ENCODE measurements around the gene PI4KB.

PI4KB gene

GRCh38 chr1:151311011-151311410 is 16.2 kb downstream of the PI4KB start:
- DNase-seq = no peak

GRCh38 chr1:151309811-151310323 is 17.3 kb downstream of the PI4KB start:
- no peak for DNase-seq

GRCh38 chr1:151294742-151295462 is 32.3 kb downstream of the PI4KB start:
- no peak for DNase-seq

- no peak for DNase-seq
Measured at GRCh38 chr1:151293093-151293492, 34.1 kb downstream of the PI4KB start.

- DNase-seq = no peak
Measured at GRCh38 chr1:151292207-151293030, 34.8 kb downstream of the PI4KB start.

- DNase-seq = no peak
Measured at GRCh38 chr1:151290709-151291303, 36.4 kb downstream of the PI4KB start.

GRCh38 chr1:151289991-151290708 is 37.1 kb downstream of the PI4KB start:
- DNase-seq = no peak

GRCh38 chr1:151289080-151289935 is 37.9 kb downstream of the PI4KB start:
- DNase-seq = no peak

- DNase-seq = no peak
Measured at GRCh38 chr1:151288502-151288901, 38.7 kb downstream of the PI4KB start.

GRCh38 chr1:151287767-151288500 is 39.3 kb downstream of the PI4KB start:
- no peak for DNase-seq

- no peak for DNase-seq
Measured at GRCh38 chr1:151287341-151287699, 39.9 kb downstream of the PI4KB start.

GRCh38 chr1:151286619-151287340 is 40.4 kb downstream of the PI4KB start:
- no peak for DNase-seq

- no peak for DNase-seq
Measured at GRCh38 chr1:151284013-151284577, 43.1 kb downstream of the PI4KB start.

- DNase-seq = no peak
Measured at GRCh38 chr1:151282883-151283725, 44.1 kb downstream of the PI4KB start.

GRCh38 chr1:151281969-151282882 is 45.0 kb downstream of the PI4KB start, which contains the start of gene ZNF687:
ZNF687 (plus strand) TSS chr1:151282299; CDS start chr1:151286292, 3,993 bp downstream.
- DNase-seq = peak; percentile 98

GRCh38 chr1:151281225-151281968 is 45.8 kb downstream of the PI4KB start:
- DNase-seq = peak; percentile 92

- peak; percentile 40 for DNase-seq
Measured at GRCh38 chr1:151277249-151277648, 50.0 kb downstream of the PI4KB start.
